A673 (cell line): ENCODE measurements around the gene GLB1L2.

Experiments used
- EZH2 ChIP-seq: fragments of 200-600 bp; sonication (generic); IDR thresholded peaks from 2 replicates; pipeline ENCODE4 v1.6.1; 2017; ENCODE audit warnings: borderline replicate concordance, low read depth, mild to moderate bottlenecking, mixed read lengths, antibody characterized with exemption, low read length; ENCODE audit not compliant: poor library complexity, severe bottlenecking
- TF ChIP-seq, protein P1 (sequence below): fragments of 300-800, 200-600 bp; sonication (generic); conservative IDR thresholded peaks from 2 replicates; pipeline ENCODE4 v1.5.1; 2017; ENCODE audit warnings: low read depth, mild to moderate bottlenecking, antibody characterized with exemption, low read length, moderate library complexity, mixed read lengths

DNA sequence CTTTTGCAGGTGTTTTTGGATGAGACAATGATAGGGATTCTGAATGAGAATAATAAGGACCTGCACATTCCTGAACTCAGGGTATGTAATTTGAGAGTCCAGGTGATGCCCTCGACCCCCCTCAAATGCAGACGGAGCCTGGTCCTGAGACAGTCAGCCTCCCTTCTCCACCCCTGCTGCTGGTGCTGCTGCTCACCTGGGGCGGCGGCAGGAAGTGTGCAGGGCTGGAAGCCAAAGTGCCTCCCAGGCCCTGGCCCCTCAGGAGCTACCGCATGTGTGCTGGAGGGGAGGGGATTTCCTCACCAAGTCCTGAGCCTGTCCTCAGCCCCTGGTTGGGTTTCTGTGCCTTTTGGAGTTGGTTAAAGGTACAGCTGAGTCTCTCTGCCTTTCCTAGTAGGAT, 19.0 kb upstream of the GLB1L2 start:
- TF ChIP-seq, protein P1, sequence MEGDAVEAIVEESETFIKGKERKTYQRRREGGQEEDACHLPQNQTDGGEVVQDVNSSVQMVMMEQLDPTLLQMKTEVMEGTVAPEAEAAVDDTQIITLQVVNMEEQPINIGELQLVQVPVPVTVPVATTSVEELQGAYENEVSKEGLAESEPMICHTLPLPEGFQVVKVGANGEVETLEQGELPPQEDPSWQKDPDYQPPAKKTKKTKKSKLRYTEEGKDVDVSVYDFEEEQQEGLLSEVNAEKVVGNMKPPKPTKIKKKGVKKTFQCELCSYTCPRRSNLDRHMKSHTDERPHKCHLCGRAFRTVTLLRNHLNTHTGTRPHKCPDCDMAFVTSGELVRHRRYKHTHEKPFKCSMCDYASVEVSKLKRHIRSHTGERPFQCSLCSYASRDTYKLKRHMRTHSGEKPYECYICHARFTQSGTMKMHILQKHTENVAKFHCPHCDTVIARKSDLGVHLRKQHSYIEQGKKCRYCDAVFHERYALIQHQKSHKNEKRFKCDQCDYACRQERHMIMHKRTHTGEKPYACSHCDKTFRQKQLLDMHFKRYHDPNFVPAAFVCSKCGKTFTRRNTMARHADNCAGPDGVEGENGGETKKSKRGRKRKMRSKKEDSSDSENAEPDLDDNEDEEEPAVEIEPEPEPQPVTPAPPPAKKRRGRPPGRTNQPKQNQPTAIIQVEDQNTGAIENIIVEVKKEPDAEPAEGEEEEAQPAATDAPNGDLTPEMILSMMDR = no peak
- TF ChIP-seq EZH2 = no peak
